Measurements from ENCODE around the gene TMTC2.
A peak's percentile ranks its signal among the peaks of the same experiment; 100 is the strongest.

The TMTC2 gene

DNA sequence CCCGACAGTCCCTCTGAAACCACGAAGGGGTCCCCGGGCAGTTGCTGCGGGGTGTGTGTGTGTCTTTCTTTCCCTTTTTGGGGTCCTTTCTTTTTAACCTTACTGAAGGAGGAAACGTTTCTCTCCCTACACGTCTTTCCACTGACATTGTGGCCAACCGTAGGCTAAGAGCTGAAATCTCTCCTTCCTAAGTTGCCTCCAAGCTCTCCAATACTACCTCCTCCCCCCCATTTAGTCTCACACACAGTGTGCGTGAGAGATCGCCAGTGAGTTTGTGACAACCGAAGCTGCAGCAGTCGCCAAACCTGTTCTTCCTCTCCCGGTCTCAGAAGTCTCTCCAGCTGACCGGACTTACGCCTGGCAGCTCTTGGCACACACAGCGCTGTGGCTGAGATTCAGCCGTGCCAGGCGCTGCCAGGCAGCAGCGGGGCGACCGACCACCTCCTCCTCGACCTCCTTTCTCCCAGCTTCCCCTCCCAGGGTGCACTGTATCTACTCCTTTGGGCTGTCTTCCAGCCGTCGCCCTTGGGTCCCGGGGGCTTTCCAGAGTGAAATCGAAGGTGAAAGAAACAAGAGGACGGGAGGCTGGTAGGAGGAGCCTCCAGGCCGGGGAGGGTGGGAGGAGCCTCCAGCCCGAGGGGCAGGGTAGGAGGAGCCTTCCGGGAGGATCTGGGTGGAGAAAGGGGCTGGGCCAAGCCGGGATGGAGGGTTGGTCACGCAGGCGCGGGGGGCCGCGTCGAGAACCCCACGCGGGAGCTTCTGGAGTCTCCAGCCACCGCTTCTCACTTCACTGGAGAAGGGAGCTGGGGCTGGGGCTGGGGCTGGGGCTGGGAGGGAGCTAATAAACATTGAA is at the start of gene TMTC2:
TSS of gene TMTC2 (plus strand) at position 739 of the 853 bp plus-strand sequence.
- peak; percentile 75 for DNase-seq

DNA sequence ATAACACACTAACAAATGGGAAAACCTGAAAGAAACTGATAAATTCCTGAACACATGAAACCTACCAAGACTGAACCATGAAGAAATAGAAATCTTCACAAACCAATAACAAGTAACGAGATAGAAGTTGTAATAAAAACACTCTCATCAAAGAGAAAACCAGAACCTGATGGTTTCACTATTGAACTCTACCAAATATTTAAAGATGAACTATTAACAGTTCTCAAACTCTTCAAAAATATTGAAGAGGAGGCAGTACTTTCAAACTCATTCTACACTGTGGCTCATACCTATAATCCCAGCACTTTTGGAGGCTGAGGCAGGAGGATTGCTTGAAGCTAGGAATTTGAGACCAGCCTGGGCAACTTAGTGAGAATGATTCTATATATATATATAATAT is 48.4 kb upstream of the TMTC2 start:
- DNase-seq: no peak

DNA sequence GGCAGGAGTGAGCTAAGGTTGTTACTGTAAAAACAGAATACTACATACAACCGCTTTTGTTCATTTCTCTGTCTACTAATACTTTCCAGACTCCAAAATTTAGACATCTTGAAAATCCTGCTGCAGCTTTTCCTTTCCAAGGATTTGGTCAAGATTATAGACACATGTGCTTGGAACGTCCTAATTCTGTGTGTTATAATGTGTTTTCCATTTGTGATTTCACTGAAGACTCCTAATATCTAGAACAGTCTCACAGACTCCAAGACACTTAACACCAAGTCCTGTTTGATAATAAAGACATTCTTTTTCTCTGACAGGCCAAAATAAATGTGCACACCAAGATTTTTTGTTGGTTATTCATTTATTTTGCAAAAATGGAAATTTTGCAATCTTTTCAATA is 41.8 kb upstream of the TMTC2 start:
- no peak for DNase-seq

DNA sequence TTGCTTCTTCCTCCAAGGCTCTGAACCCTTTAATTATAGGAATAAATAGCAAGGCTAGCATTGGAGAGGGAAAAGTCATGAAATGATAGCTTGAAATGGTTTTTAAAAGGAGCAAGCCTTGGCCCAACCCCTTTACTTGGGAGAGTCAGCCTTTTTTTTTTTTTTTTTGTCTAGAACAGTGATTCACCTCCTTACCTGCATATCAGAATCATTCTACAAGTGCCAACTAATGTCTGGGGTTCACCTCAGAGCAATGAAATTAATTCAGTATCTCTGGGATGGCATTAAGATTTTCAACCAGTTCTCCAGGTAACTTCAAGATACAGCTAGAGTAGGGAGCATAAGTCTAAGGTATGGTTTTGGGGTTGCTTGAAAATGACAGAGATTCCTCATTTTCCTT is 41.3 kb upstream of the TMTC2 start:
- no peak for DNase-seq

DNA sequence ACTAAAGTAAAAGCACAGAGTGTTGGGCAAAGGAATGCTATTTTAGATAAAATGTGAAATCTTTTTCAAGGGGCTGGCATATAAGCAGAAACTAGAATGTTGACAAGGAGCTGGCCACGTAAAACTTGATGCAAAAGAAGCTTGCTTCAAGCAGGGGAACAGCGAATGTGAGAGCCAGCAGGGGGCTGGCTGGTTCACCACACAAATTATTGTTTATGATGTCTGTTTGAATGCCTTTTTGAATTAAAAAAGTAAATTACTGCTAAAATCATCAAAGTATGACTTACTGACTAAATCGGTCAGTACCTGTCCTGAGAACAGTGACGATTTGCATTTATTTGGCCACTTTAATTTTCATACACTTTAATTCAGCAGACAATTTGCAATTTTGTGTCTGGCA is 38.9 kb upstream of the TMTC2 start:
- DNase-seq: no peak

DNA sequence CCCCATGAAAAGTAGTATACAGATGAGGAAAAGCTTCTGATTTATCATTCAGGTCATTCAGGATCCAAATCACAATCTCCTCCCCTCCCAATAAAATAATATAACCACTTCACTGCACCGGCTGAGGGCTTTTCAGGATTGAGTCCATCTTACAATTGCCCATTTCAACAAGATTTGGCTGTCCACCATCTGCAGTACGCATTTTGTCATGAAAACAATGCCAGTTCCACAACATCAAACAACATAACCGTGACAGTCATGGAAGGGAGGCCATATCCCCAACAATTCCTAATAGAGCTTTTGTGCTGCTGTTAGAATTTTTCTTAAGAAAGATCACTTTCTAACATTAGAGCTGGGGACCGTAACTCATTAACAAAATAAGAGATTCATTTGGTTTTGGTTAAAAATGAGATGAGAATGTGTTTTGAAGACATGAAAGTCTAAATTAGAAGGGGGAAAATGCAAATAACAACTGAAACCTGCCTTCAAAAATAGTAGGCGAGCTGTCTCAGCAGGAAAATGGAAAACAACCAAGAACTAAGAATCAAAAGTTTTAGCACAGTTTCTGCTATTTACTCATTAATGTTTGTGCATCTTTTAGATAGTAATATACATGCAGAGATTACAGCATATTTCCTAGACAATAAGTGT is 38.3 kb upstream of the TMTC2 start:
- no peak for DNase-seq

DNA sequence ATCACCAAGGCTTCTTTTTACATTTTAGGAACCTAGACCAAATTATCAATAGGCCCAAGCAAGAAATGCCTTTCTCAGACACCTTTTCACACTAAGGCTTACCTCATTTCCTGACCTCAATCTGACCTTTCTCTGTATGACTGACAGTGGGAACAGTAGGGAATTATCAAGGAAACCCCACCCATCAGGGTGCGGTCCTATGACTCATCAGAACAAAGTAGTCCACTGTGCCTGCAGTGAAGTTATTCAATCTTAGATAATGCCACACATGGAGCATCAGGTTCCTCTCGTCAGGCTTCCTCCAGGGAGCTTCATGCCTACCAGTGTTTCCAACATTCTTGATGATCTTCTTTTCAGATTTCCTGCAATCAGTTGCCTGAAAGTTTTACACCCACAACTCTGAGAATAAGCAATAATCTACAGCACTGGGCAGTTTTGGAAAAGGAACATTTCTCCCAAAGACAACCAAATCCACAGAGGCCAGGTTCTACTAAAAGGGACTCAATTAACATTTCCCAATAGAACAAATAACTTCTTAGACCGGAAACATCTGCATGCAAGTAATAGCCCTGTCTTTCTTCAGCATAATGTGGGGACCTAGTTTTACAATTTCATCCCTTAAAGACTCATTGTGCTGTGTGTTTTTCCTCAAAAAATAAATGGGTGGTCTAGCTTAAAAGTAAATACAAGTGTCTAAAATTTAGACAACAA is 35.9 kb upstream of the TMTC2 start:
- no peak for DNase-seq

DNA sequence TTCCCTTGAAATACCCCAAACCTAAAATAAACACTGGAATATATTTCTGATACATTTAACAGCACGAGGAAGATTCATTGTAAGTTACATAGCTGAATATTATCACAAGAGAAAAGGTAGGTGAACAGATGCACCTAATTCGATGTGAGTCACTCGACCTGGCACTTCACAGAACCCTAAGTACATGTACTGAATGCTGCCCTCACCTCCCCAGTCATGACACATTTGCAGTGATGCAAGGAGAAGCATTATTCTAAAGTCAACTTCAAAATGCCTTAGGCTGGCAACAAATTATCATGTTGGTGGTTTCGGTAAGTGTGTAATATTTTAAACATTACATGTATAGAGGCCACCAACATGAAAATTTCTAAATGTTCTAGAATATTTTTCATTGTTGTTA is 35.2 kb upstream of the TMTC2 start:
- DNase-seq: no peak

DNA sequence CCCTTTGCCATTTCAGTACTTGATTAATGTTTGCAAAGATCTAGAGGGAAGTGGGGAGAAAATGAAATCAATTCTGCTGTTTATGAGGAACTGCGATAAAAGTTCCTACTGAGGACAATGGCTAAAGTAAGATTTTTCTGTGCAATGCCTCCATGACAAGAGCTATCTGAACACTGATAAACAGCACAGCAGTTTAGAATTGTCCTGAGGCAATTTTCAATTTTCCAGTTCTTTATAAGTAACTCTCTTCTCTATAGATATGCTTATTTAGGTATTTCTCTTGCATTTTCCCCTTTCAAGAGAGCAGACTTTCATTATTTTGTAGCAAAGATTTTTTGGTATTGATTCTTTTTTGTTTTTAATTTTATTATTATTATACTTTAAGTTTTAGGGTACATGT is 34.6 kb upstream of the TMTC2 start:
- no peak for DNase-seq

DNA sequence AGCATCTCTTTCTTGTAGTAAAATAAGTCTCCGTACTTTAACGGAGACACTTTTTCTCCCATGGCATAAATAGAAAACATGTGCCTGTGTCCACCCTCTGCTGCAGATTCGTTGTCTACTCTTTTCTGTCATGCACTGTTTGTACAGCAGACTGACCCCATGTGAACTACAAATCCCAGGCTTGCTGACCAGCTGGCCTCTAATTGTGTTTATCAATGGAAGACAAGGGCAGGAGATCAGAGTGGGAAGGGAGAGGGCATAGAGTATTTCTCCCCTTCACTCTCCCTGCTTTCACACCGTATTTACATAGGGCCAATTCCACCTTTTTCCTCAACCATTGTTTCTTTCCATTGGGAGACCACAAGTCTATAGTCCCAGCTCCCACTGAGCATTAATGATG is 31.0 kb upstream of the TMTC2 start:
- DNase-seq: no peak

DNA sequence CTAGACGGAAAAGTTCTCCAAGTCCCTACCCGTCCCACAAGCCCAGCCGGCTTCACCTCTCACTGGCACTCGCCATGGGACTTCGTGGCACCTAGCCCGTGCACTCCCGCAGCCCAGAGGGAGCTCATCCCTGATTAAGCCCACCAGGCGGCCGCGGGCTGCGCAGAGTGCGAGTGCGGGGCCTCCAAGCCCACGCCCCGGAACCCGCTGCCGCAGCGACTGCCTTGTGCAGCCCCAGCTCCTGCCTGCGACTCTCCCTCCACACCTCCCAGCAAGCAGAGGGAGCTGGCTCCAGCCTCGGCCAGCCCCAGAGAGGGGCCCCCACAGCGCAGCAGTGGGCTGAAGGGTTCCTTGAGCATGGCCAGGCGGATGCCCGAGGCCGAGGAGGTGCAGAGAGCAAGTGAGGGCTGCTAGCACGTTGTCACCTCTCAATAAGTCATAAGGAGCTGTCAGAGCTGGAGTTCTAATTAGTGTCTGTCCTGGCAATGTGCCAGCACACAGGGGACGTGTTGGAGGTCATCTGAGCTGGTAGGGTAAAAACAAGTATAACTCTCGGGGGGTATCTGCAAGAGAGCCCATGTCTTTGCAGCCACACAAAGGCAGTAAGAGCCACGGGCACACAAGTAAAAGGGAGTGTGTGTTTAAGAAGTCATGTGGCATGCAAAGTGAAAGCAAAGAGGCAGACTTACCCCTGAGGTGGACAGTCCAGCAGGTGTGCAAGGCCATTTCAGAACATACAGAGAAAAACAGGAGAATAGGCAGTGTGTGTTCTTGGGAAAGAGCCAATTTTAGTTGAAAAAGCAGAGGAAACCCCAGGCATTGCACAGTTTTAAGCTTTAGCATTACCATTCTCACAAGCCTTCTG is 27.1 kb upstream of the TMTC2 start:
- DNase-seq: no peak

DNA sequence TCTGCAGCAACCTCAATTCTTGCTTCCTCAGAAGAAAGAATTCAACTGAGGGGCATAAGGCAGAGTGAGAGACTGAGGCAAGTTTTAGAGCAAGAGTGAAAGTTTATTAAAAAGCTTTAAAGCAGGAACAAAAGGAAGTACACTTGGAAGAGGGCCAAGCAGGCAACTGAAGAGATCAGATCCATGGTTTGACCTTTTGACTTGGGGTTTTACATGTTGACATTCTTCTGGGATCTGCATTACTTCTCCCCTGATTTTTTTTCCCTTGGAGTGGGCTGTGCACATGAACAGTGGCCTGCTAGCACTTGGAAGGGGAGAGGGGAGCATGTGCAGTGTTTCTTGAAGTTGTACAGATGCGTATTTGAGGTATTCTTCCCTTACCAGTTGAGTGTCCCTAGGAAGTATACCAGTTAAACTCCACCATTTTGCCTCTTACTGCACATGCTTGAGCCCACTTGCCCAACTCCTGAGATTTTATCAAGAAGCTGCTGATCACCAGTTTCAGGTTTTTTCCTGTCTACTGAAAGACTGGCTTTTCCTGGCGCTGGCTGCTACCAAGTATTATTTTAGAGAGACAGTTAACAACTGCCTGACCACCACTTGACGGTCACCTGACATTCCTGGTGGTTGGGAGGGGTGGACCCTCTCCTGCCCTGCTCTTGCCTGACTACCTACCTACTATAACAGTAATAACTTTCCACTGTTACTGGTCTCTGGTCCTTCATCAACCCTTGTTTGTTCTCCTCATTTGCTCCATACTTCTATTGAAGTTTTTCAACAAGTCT is 26.0 kb upstream of the TMTC2 start:
- DNase-seq: no peak

DNA sequence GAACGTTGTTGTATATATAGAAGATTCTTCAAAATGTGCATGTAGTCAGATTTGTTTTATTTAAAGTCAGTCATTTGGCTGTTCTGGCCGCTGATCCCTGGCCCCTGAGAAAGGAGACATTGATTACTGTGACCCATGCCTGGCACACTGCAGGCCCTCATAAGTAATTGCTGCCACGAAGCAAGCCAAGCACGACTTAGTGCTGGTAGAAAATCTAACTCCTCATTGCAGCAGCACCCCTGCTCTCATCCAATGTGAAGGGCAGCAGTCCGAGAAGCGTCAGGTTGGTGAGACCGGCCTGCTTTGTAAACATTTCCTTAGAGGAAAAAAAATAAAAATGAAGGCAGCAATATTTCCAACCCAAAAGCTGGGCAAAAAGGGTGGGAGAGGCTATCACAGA is 22.8 kb upstream of the TMTC2 start:
- DNase-seq: no peak

DNA sequence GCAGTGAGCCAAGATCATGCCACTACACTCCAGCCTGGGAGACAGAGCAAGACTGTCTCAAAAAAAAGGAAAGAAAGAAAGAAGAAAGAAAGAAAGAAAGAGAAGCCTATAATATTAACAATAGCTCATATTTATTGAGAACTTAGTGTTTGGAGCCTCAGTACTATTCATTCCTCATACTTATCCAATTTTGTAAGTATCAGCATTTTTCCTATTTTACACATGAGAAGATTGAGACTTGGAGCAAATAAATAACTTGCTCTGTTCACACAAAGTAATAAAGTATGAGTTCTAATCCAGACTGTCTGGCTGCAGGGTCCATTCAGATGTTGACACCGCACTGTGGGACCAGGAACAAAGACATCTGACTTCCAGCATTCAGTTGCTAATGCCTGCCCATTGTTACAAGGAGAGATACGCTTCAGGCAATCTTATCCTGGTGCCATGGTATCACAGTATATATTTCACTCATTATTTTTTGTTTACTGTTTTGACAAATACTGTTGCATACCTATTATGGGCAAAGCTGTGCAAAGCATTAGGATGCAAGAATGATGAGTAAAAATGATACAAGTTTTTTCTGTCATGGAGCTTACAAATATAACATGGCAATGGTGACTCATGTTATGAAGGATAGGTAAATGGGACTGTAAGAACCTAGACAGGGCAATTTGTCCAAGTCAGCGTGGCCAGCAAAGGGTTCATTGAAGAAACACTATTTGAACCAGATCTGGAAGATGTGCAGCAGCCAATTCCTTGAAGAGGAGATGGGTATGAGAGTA is 21.4 kb upstream of the TMTC2 start:
- no peak for DNase-seq

DNA sequence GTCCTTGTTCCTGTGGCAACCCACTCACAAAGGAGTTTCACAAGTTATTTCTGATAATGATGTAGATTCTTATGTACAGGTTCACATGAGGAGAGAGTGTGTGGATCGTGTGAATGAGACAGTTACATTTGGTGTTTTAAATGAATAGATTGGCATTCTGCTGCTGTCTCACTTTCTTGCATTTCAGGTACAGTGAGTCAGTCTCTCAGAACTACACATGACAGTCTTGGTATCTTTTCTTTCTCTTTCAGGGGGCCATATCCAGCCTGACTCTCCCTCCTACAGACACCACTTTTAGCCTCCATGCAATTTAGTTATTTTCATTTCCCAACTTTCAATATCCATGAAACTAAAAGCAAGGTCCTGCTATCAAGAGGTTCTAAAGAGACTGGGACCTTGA is 19.9 kb upstream of the TMTC2 start:
- DNase-seq: no peak

DNA sequence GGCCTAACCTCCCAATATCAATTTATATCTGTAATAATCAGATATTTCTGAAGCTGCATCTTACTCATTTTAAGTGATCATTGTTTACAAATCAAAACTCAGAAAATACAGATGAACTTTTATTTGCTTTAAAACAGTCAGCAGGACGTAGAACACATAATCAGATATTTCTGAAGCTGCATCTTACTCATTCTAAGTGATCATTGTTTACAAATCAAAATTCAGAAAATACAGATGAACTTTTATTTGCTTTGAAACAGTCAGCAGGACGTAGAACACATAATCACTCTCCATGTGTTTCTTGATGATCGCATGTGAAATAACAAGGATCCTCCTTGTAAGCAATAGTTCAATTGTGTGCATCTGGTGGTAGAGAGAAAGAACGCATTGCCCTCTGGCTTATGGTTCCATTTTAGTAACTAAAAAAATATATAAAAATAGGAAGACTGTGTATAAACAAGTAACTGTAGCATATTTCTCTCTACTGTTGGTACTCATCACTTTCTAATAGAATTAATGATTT is 15.0 kb upstream of the TMTC2 start:
- no peak for DNase-seq

DNA sequence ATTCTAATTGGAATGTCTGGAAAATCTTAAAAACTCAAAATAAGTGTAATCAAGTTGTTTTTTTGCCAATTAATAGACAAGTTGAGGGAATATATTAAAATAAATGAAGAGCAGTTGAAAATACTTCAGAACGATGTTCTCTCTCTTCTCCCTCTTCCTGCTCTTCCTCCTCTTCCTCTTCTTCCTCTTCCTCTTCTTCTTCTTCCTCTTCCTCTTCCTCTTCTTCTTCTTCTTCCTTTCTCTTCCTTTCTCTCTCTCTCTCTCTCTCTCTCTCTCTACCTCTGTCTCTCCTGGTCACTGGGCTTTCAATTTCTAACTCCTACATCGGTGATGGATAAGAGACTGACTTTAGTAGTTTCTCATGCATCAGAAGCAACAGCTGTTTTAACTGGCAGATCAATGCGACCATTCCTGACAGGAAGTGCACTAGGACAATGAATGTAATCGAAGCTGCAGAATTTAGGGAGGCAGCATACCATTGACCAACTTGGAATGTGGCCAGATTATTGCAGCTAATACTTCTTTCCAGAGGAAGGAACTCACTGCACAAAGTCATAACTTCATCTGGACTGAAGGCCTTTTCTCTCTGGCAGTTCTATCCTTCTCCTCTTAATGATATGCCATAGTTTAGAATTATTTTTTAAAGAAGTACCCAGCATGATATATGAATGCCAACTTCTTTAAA is 13.8 kb upstream of the TMTC2 start:
- DNase-seq: peak; percentile 6

DNA sequence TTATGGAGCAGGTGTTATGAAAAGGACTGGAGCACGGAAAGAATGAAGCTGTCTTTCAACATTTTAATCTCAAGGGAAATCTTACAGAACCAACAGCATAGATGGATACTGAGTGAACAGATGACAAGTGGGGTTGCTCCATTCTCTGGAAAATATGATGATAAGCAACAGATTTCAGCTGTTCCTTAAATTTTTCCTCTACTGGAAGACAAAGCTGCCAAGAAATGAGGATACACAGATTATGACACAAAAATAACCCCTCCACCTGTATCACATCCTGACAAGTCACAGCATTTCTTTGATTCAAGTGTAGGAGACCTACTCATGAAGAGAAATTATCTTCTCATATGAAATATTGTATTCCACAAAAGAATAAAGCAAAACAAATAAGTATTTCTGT is 13.0 kb upstream of the TMTC2 start:
- no peak for DNase-seq

DNA sequence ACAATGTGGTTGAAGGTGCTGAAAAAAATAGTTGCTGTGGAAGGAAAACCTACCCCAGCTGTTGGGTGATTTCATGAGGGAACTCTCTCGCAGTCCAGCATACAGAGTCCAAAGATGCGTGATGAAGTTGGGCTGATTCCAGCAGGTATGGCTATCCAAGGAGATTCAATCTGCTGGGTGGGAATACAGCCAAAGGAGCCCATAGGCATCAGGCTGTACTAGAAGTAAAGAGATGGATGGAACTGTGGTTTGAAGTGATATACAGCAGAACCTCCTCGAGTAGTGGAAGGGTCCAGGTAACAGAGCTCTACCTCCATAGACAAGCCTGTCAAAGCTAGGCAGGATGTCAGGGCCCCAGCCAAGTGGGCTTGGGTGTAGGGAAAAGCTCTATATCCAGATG is 11.5 kb upstream of the TMTC2 start:
- no peak for DNase-seq

DNA sequence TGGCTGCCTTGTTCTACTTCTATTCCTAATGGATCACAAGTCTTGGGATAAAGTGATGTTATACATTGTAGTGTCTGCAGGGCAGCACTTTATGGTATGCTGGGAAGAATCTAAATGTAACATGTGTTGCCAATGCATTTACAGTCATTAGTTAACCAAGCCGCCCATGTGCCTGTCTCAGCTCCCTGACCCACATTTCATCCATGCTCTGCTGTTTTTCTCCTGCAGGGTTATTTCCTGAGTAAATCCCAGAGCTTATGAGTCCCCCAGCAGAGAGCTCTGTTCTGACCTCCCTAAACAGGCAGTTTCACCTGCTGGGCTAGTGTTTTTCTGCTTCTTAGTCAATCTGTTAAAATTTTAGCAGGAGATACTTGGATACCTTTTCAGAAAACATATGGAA is 4.4 kb upstream of the TMTC2 start:
- DNase-seq: no peak

DNA sequence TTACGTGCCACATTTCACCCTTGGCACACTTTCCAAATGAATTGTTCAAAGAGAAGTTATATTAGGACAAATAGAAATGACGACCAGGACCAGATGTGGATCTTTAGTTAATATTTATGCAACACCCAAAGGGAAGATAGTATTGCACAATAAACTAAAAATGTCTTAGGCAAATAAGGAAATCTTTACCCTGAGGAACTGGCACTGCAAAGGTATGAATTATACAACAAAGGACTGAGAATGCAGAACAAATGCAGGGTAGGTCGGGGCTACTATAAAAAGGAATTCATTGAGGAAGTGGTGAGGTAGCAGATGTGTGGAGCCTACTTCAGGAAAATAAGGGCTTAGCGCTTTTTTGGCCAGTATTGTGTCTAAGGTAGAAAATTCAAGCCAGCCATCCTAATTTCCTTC is 3.9 kb upstream of the TMTC2 start:
- no peak for DNase-seq
